ENCODE measurements around the gene CGB3. TPM values are rescaled to one million over a fixed set of nuclear protein-coding genes. Genes with fewer than 3 reads are reported as not detected.

Gene CGB3
- total RNA-seq, 4 donors from 2014 or later = not detected

DNA sequence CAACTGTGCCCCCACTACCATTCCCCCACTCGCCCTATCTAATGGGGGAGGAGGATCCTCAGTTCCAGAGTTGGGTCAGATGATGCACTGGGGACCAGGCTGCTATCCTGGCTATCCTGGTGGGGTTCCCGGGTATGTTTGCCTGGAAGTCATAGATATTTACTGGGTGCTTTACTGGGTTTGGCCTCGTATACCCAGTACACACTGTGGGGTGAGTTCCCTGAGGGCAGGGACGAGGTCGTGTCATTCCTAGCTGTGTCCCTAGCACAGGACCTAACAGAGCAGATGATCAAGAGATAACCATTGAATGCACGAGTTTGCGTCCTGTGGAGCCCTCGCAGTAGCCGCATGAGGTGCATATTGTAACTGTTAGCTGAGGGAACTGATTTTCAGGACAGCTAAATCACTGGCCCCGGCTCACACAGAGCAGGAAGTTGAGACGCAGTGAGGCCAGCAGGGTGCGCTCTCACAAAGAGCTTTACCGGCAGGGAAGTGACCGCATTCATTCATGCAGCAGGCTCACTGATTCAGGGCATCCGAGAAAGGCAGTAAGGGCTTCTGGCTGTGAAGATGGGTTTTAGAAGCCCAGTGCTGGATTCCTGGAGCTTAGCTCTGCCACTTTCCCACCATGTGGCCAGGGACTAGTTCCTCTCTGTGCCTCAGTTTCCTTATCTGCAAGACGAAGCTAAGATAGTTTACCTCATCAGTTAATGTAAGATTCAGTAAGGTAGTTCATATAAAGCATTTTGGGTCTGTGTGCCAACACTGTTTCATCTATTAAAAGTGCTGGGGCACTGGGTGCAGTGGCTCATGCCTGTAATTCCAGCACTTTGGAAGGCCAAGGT, 24.4 kb downstream of the CGB3 start:
- no peak overlapping the region for H3K4me3 ChIP-seq (ENCODE audit: low read depth, poor library complexity, severe bottlenecking)
- intact Hi-C loops (cut with DNase I; ENCODE audit: low total_unique reads) = loop anchor here (10.0 kb wide), 1 partner anchor 145 kb away; no protein-coding TSS in a partner anchor
- no peak for TF ChIP-seq POLR2A (IDR thresholded peaks at IDR 0.05)
- TF ChIP-seq CTCF (IDR thresholded peaks at IDR 0.05) = no peak
- peak in 1 of 2 donors; percentile 27 for DNase-seq (ENCODE audit: low spot score in 2 of 2)
- 49 to 61% methylated on average over 16 of the region's 16 CpGs for WGBS, 2 donors

- no peak for DNase-seq (ENCODE audit: low spot score in 2 of 2)
- TF ChIP-seq POLR2A (IDR thresholded peaks at IDR 0.05) (no peak), CTCF (IDR thresholded peaks at IDR 0.05) (no peak)
- no peak overlapping the region for H3K4me3 ChIP-seq (ENCODE audit: low read depth, poor library complexity, severe bottlenecking)
- 72 to 86% methylated on average over 5 of the region's 5 CpGs for WGBS, 2 donors
- intact Hi-C loops (cut with DNase I; ENCODE audit: low total_unique reads) = loop anchor here (10.0 kb wide), 1 partner anchor 147 kb away; no protein-coding TSS in a partner anchor
Measured at GRCh38 chr19:48997972-48998371, 26.2 kb downstream of the CGB3 start.

- intact Hi-C loops (cut with DNase I; ENCODE audit: low total_unique reads) = loop anchor here (10.0 kb wide), 1 partner anchor 151 kb away; no protein-coding TSS in a partner anchor
- H3K4me3 ChIP-seq (ENCODE audit: low read depth, poor library complexity, severe bottlenecking) = peak overlapping the region; percentile 64
- TF ChIP-seq POLR2A (IDR thresholded peaks at IDR 0.05) (no peak), CTCF (IDR thresholded peaks at IDR 0.05) (no peak)
- peak in 1 of 2 donors; percentile 89 for DNase-seq (ENCODE audit: low spot score in 2 of 2)
- WGBS, 2 donors = 1 to 2% methylated on average over 11 to 13 of the region's 13 CpGs
Measured at GRCh38 chr19:48994035-48994386, 30.1 kb downstream of the CGB3 start.

- intact Hi-C loops (cut with DNase I; ENCODE audit: low total_unique reads) = loop anchor here (10.0 kb wide), 1 partner anchor 151 kb away; no protein-coding TSS in a partner anchor
- TF ChIP-seq POLR2A (IDR thresholded peaks at IDR 0.05) (peak in 1 of 2 donors; percentile 29), CTCF (IDR thresholded peaks at IDR 0.05) (peak in 2 of 3 donors; percentile 29 to 99)
- 0 to 1% methylated on average over 55 to 56 of the region's 56 CpGs for WGBS, 2 donors
- peak within 1 kb of the TSS; percentile 91 for H3K4me3 ChIP-seq (ENCODE audit: low read depth, poor library complexity, severe bottlenecking)
- DNase-seq (ENCODE audit: low spot score in 2 of 2) = peak; percentile 99 to 100
Measured at GRCh38 chr19:48993175-48994034, 30.7 kb downstream of the CGB3 start, which contains the start of the genes GYS1 and RUVBL2. TSS of gene GYS1 (minus strand) at chr19:48993309. CDS start at chr19:48993112, 197 bp downstream. TSS of gene RUVBL2 (plus strand) at chr19:48993887. CDS start at chr19:48993912, 25 bp downstream.

DNA sequence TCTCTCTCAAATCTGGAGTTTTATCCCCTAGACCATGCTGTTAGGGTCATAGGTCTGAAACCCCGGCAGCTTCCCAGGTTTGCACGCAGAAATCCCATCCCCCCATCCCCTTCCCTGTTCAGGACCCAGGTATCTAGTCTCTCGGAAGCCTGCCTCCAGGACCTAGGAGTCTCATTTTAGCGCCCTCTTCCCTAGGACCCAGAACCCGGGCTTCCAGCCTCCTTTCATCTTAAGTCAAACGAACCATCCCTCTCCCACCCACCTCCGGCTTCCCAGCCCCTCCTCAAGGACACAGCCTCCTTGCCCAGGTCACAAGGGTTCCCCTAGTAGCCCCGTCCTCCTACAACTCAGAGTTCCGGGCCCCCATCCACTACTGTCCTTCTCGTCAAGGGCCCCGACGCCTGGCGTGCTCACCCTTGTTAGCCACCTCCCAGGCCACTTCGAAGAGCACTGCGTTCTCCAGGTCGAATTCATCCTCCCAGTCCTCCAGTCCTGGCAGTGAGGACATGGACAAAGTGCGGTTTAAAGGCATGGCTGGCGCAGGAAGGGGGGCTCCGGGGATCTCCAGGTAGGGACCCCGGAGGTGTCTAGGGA, 31.5 kb downstream of the CGB3 start:
- peak overlapping the region; percentile 91 for H3K4me3 ChIP-seq (ENCODE audit: low read depth, poor library complexity, severe bottlenecking)
- no peak for TF ChIP-seq POLR2A (IDR thresholded peaks at IDR 0.05)
- no peak for DNase-seq (ENCODE audit: low spot score in 2 of 2)
- WGBS, 2 donors = 0 to 1% methylated on average over 19 to 20 of the region's 20 CpGs
- intact Hi-C loops (cut with DNase I; ENCODE audit: low total_unique reads) = loop anchor here (10.0 kb wide), 1 partner anchor 152 kb away; no protein-coding TSS in a partner anchor

All from lower leg skin (tissue), 4 donors.